Mucosa of rectum (tissue), 2 donors: ENCODE measurements around the gene PTTG1IP.

Experiments used
- H3K27ac ChIP-seq, 2 donors: one replicate each; pipeline ENCODE4 v1.7.0; 2013; ENCODE audit warnings: inconsistent platforms in 2 of 2, low read depth in 2 of 2, low read length in 2 of 2
- H3K27me3 ChIP-seq, 2 donors: one replicate each; pipeline ENCODE4 v1.7.0; 2013; ENCODE audit warnings: low read length in 2 of 2; ENCODE audit not compliant: control insufficient read depth in 2 of 2, insufficient read depth in 2 of 2
- H3K36me3 ChIP-seq, 2 donors: one replicate each; pipeline ENCODE4 v1.7.0; 2013; ENCODE audit warnings: low read length in 2 of 2; ENCODE audit not compliant: control insufficient read depth in 2 of 2, insufficient read depth in 2 of 2
- H3K4me1 ChIP-seq, 2 donors: one replicate each; pipeline ENCODE4 v1.7.0; 2013; ENCODE audit warnings: low read length in 2 of 2, mild to moderate bottlenecking in 1 of 2; ENCODE audit not compliant: control insufficient read depth in 2 of 2, insufficient read depth in 2 of 2
- H3K4me3 ChIP-seq, 2 donors: one replicate each; pipeline ENCODE4 v1.7.0; 2013; ENCODE audit warnings: low read length in 2 of 2
- H3K9ac ChIP-seq, 2 donors: one replicate each; pipeline ENCODE4 v1.7.0; 2013; ENCODE audit warnings: low read length in 2 of 2, low read depth in 1 of 2, mild to moderate bottlenecking in 1 of 2
- H3K9me3 ChIP-seq, 2 donors: one replicate each; pipeline ENCODE4 v1.7.0; 2013; ENCODE audit warnings: low read length in 2 of 2; ENCODE audit not compliant: control insufficient read depth in 2 of 2
- donor health status: healthy.
- donor health status: Normal muscosa, but diverticular disease.

The PTTG1IP gene

GRCh38 chr21:44853601-44854390, 19.7 kb downstream of the PTTG1IP start:
- Histone ChIP-seq H3K9ac (no peak overlapping the region), H3K27ac (peak overlapping the region in 1 of 2 donors; percentile 12), H3K36me3 (peaks cover 53 to 70% of the 10 kb centered on the region in 2 donors), H3K9me3 (no peaks in the 10 kb centered on the region), H3K27me3 (no peaks in the 10 kb centered on the region), H3K4me3 (no peak overlapping the region), H3K4me1 (peaks cover 21 to 31% of the 10 kb centered on the region in 2 donors)

- no peak overlapping the region for H3K9ac ChIP-seq
- peaks cover 39 to 49% of the 10 kb centered on the region in 2 donors for H3K36me3 ChIP-seq
- H3K4me3 ChIP-seq: no peak overlapping the region
- no peaks in the 10 kb centered on the region for H3K27me3 ChIP-seq
- peaks cover 42 to 55% of the 10 kb centered on the region in 2 donors for H3K4me1 ChIP-seq
- H3K9me3 ChIP-seq: no peaks in the 10 kb centered on the region
- H3K27ac ChIP-seq: no peak overlapping the region
Observed at GRCh38 chr21:44850905-44851657, 22.4 kb downstream of the PTTG1IP start.

- no peak overlapping the region for H3K4me3 ChIP-seq
- no peaks in the 10 kb centered on the region for H3K9me3 ChIP-seq
- H3K36me3 ChIP-seq: peaks cover 31 to 41% of the 10 kb centered on the region in 2 donors
- peaks cover 50 to 63% of the 10 kb centered on the region in 2 donors for H3K4me1 ChIP-seq
- no peaks in the 10 kb centered on the region for H3K27me3 ChIP-seq
- peak overlapping the region; percentile 6 to 23 for H3K9ac ChIP-seq
- peak overlapping the region; percentile 76 to 78 for H3K27ac ChIP-seq
Observed at GRCh38 chr21:44850208-44850800, 23.2 kb downstream of the PTTG1IP start.

- no peaks in the 10 kb centered on the region for H3K9me3 ChIP-seq
- peaks cover 25 to 35% of the 10 kb centered on the region in 2 donors for H3K36me3 ChIP-seq
- H3K27me3 ChIP-seq: no peaks in the 10 kb centered on the region
- peak overlapping the region in 1 of 2 donors; percentile 23 for H3K9ac ChIP-seq
- H3K4me1 ChIP-seq: peaks cover 52 to 65% of the 10 kb centered on the region in 2 donors
- H3K4me3 ChIP-seq: peak overlapping the region in 1 of 2 donors; percentile 27
- H3K27ac ChIP-seq: peak overlapping the region; percentile 76 to 78
Observed at GRCh38 chr21:44849616-44850130, 23.8 kb downstream of the PTTG1IP start.

- Histone ChIP-seq H3K9me3 (no peaks in the 10 kb centered on the region), H3K4me3 (peak overlapping the region in 1 of 2 donors; percentile 27), H3K9ac (peak overlapping the region in 1 of 2 donors; percentile 14), H3K27me3 (no peaks in the 10 kb centered on the region), H3K36me3 (peaks cover 18 to 29% of the 10 kb centered on the region in 2 donors), H3K4me1 (peaks cover 52 to 63% of the 10 kb centered on the region in 2 donors), H3K27ac (peak overlapping the region; percentile 76 to 78)
Observed at GRCh38 chr21:44848821-44849521, 24.5 kb downstream of the PTTG1IP start.

- Histone ChIP-seq H3K9me3 (no peaks in the 10 kb centered on the region), H3K27ac (no peak overlapping the region), H3K27me3 (peaks cover 0 to 4% of the 10 kb centered on the region in 2 donors), H3K4me3 (no peak overlapping the region), H3K9ac (no peak overlapping the region), H3K36me3 (peaks cover 16 to 23% of the 10 kb centered on the region in 2 donors), H3K4me1 (peaks cover 46 to 52% of the 10 kb centered on the region in 2 donors)
Observed at GRCh38 chr21:44847261-44848056, 26.0 kb downstream of the PTTG1IP start.

- H3K9ac ChIP-seq: peak overlapping the region in 1 of 2 donors; percentile 47
- peaks cover 45 to 51% of the 10 kb centered on the region in 2 donors for H3K4me1 ChIP-seq
- no peak overlapping the region for H3K27ac ChIP-seq
- H3K27me3 ChIP-seq: peaks cover 0 to 4% of the 10 kb centered on the region in 2 donors
- peaks cover 16 to 21% of the 10 kb centered on the region in 2 donors for H3K36me3 ChIP-seq
- H3K9me3 ChIP-seq: no peaks in the 10 kb centered on the region
- H3K4me3 ChIP-seq: peak overlapping the region in 1 of 2 donors; percentile 57
Observed at GRCh38 chr21:44846485-44847260, 26.8 kb downstream of the PTTG1IP start.

- Histone ChIP-seq H3K9me3 (no peaks in the 10 kb centered on the region), H3K4me1 (peaks cover 45 to 51% of the 10 kb centered on the region in 2 donors), H3K27ac (no peak overlapping the region), H3K4me3 (peak overlapping the region; percentile 24 to 57), H3K27me3 (peaks cover 0 to 4% of the 10 kb centered on the region in 2 donors), H3K9ac (peak overlapping the region in 1 of 2 donors; percentile 29), H3K36me3 (peaks cover 13 to 19% of the 10 kb centered on the region in 2 donors)
Observed at GRCh38 chr21:44846224-44846484, 27.3 kb downstream of the PTTG1IP start.
